PFSK-1 (cell line): ENCODE measurements around the gene ELMO1.

Experiments used
- POLR2AphosphoS5 ChIP-seq: IDR thresholded peaks from 2 replicates; pipeline ENCODE4 v1.6.1; 2012; ENCODE audit warnings: low read depth, mild to moderate bottlenecking, control low read depth, low read length, moderate library complexity
- SIN3A ChIP-seq: IDR thresholded peaks from 2 replicates; pipeline ENCODE4 v1.6.1; 2012; ENCODE audit warnings: mild to moderate bottlenecking, low read length, moderate library complexity, borderline replicate concordance; ENCODE audit not compliant: insufficient read depth
- TAF1 ChIP-seq: IDR thresholded peaks from 2 replicates; pipeline ENCODE4 v1.6.1; 2012; ENCODE audit warnings: low read length, control low read depth, borderline replicate concordance; ENCODE audit not compliant: insufficient read depth
- TF ChIP-seq, protein P1 (sequence below), 2 experiments: IDR thresholded peaks; 2 replicates each; pipeline versions ENCODE4 v1.6.1 to v1.8.0; 2011 to 2012; ENCODE audit warnings: low read depth in 2 of 2, low read length in 2 of 2, control low read depth in 1 of 2, inconsistent platforms in 1 of 2, mild to moderate bottlenecking in 1 of 2, moderate library complexity in 1 of 2; ENCODE audit not compliant: insufficient read depth in 1 of 2

GRCh38 chr7:37349979-37350590 is 98.6 kb downstream of the ELMO1 start:
- no peak for TF ChIP-seq POLR2AphosphoS5
- no peak for TF ChIP-seq TAF1
- TF ChIP-seq SIN3A = no peak
- TF ChIP-seq, protein P1, sequence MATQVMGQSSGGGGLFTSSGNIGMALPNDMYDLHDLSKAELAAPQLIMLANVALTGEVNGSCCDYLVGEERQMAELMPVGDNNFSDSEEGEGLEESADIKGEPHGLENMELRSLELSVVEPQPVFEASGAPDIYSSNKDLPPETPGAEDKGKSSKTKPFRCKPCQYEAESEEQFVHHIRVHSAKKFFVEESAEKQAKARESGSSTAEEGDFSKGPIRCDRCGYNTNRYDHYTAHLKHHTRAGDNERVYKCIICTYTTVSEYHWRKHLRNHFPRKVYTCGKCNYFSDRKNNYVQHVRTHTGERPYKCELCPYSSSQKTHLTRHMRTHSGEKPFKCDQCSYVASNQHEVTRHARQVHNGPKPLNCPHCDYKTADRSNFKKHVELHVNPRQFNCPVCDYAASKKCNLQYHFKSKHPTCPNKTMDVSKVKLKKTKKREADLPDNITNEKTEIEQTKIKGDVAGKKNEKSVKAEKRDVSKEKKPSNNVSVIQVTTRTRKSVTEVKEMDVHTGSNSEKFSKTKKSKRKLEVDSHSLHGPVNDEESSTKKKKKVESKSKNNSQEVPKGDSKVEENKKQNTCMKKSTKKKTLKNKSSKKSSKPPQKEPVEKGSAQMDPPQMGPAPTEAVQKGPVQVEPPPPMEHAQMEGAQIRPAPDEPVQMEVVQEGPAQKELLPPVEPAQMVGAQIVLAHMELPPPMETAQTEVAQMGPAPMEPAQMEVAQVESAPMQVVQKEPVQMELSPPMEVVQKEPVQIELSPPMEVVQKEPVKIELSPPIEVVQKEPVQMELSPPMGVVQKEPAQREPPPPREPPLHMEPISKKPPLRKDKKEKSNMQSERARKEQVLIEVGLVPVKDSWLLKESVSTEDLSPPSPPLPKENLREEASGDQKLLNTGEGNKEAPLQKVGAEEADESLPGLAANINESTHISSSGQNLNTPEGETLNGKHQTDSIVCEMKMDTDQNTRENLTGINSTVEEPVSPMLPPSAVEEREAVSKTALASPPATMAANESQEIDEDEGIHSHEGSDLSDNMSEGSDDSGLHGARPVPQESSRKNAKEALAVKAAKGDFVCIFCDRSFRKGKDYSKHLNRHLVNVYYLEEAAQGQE (IDR thresholded peaks at IDR 0.05; ENCODE audit: insufficient read depth in 1 of 2, low read depth in 2 of 2, low read length in 2 of 2) = no peak
